Karpas-422 (cell line): Measurements from ENCODE around the gene DISC1. TPM values are rescaled to one million over a fixed set of nuclear protein-coding genes. Genes with fewer than 3 reads are reported as not detected.

ENCODE experiments used
- DNase-seq: peaks from one replicate; pipeline ENCODE4 v3.0.0-alpha.2; 2015
- H2AFZ ChIP-seq: fragments of 200-600 bp; sonication (generic); 2 replicates; pipeline ENCODE4 v1.6.1; 2014; ENCODE audit warnings: antibody characterized with exemption, low read length, mixed read lengths
- H3K27ac ChIP-seq: fragments of 200-600 bp; sonication (generic); 2 replicates; pipeline ENCODE4 v1.5.1; 2014; ENCODE audit warnings: mild to moderate bottlenecking, low read length, moderate library complexity
- H3K27me3 ChIP-seq: fragments of 200-600 bp; sonication (generic); 2 replicates; pipeline ENCODE4 v1.6.1; 2014; ENCODE audit warnings: low read length, mixed read lengths
- H3K36me3 ChIP-seq: fragments of 200-600 bp; sonication (generic); 2 replicates; pipeline ENCODE4 v1.6.1; 2014; ENCODE audit warnings: low read length, mixed read lengths; ENCODE audit not compliant: insufficient read depth
- H3K4me1 ChIP-seq: fragments of 200-600 bp; sonication (generic); 2 replicates; pipeline ENCODE4 v1.6.1; 2014; ENCODE audit warnings: mild to moderate bottlenecking, low read length, mixed read lengths
- H3K4me2 ChIP-seq: fragments of 200-600 bp; sonication (generic); 2 replicates; pipeline ENCODE4 v1.6.1; 2014; ENCODE audit warnings: low read length, low read depth, mild to moderate bottlenecking; ENCODE audit not compliant: poor library complexity, severe bottlenecking
- H3K4me3 ChIP-seq: fragments of 200-600 bp; sonication (generic); 2 replicates; pipeline ENCODE4 v1.5.1; 2014; ENCODE audit warnings: mild to moderate bottlenecking, antibody characterized with exemption, low read length, mixed read lengths
- H3K79me2 ChIP-seq: fragments of 200-600 bp; sonication (generic); 2 replicates; pipeline ENCODE4 v1.6.1; 2014; ENCODE audit warnings: mild to moderate bottlenecking, low read length, mixed read lengths
- H3K9ac ChIP-seq: fragments of 200-600 bp; sonication (generic); 2 replicates; pipeline ENCODE4 v1.6.0; 2014; ENCODE audit warnings: low read length
- H3K9me2 ChIP-seq: fragments of 200-600 bp; sonication (generic), shearing (Covaris generic); replicated peaks from 2 replicates; pipeline ENCODE4 v1.6.0; 2014; ENCODE audit warnings: mild to moderate bottlenecking, low read length, moderate library complexity; ENCODE audit not compliant: insufficient read depth
- H3K9me3 ChIP-seq: fragments of 300-700, 200-600 bp; sonication (generic); 2 replicates; pipeline ENCODE4 v1.6.1; 2014; ENCODE audit warnings: low read length, mixed read lengths
- H4K20me1 ChIP-seq: fragments of 200-600 bp; sonication (generic); 2 replicates; pipeline ENCODE4 v1.6.1; 2014; ENCODE audit warnings: mild to moderate bottlenecking, antibody characterized with exemption, low read length, low read depth; ENCODE audit not compliant: insufficient read depth
- total RNA-seq: library from RNA; depleted of rRNA; stranded (reverse); fragments of >200 nt; shearing (Covaris generic); gene quantifications from 2 replicates; pipeline ENCODE4 v1.2.3, GENCODE V29; 2014; ENCODE audit warnings: low replicate concordance

The DISC1 gene
- total RNA-seq, 1 experiment from 2014 or later: 6.4 TPM

- Histone ChIP-seq H3K4me1 (no peaks in the 10 kb centered on the region), H3K27me3 (no peaks in the 10 kb centered on the region), H3K9me2 (no peaks in the 10 kb centered on the region), H3K4me2 (no peak overlapping the region), H3K27ac (no peak overlapping the region), H3K9ac (no peak overlapping the region), H4K20me1 (no peaks in the 10 kb centered on the region), H3K4me3 (no peak overlapping the region), H2AFZ (no peak overlapping the region), H3K36me3 (no peaks in the 10 kb centered on the region), H3K9me3 (peaks cover 11% of the 10 kb centered on the region), H3K79me2 (no peaks in the 10 kb centered on the region)
- no peak for DNase-seq
Measured at GRCh38 chr1:231930257-231930947, 303.8 kb downstream of the DISC1 start.

DNA sequence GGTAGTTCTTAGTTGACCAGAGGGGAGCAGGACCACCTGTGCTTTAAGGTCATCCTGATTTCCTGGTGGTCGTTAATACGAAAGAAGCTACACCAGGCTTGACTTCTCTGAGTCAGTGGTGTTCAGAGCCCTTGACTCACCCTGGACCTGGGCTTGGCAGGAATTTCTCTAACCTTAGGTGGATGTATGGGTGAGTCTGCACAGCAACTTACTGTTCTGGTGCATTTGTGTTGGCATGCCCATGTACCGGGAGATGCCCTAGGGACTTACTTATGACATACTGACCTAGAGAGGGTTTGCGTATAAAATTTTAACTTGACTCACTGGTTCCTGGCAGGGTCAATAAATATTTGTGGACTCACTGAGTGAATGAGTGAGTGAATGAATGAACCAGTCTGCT lies 304.6 kb downstream of the DISC1 start:
- Histone ChIP-seq H4K20me1 (no peaks in the 10 kb centered on the region), H3K4me2 (no peak overlapping the region), H3K27me3 (no peaks in the 10 kb centered on the region), H3K9ac (no peak overlapping the region), H3K9me2 (no peaks in the 10 kb centered on the region), H3K4me3 (no peak overlapping the region), H3K79me2 (no peaks in the 10 kb centered on the region), H3K27ac (no peak overlapping the region), H3K4me1 (no peaks in the 10 kb centered on the region), H3K36me3 (no peaks in the 10 kb centered on the region), H2AFZ (no peak overlapping the region), H3K9me3 (peaks cover 11% of the 10 kb centered on the region)
- DNase-seq: no peak

DNA sequence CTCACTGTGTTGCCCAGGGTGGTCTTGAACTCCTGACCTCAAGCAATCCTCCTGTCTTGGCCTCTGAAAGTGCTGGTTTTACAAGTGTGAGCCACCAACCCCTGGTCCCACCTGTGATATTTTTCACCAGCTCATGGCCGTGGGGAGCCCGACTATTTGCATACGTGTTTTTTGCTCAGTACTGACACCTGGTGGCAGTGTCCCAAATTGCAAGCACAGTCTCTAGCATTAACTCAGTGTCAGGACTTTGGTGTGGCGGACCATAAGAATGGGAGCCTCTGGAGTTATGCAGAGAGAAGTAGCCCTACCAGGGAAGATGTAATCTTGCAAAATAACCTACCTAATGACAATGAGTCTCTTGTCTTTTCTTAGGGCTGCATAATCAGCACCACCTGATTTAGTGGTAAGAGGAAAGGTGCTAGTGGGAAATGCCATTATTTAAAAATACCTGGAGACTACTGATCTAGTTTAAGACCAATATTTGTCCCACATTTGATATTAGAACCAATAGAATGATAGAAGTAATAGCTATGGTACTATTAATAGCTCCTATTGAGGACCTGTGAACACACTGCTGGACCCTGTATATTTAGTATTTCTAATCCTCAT lies 305.4 kb downstream of the DISC1 start:
- Histone ChIP-seq H2AFZ (no peak overlapping the region), H3K9me3 (peaks cover 11% of the 10 kb centered on the region), H3K4me3 (no peak overlapping the region), H3K27ac (no peak overlapping the region), H4K20me1 (no peaks in the 10 kb centered on the region), H3K27me3 (no peaks in the 10 kb centered on the region), H3K9me2 (no peaks in the 10 kb centered on the region), H3K36me3 (no peaks in the 10 kb centered on the region), H3K4me1 (no peaks in the 10 kb centered on the region), H3K79me2 (no peaks in the 10 kb centered on the region), H3K9ac (no peak overlapping the region), H3K4me2 (no peak overlapping the region)
- peak; percentile 73 for DNase-seq

- Histone ChIP-seq H3K9ac (no peak overlapping the region), H3K4me3 (no peak overlapping the region), H3K4me2 (no peak overlapping the region), H3K27me3 (no peaks in the 10 kb centered on the region), H3K4me1 (no peaks in the 10 kb centered on the region), H3K79me2 (no peaks in the 10 kb centered on the region), H2AFZ (no peak overlapping the region), H3K27ac (no peak overlapping the region), H3K36me3 (no peaks in the 10 kb centered on the region), H3K9me3 (peaks cover 11% of the 10 kb centered on the region), H4K20me1 (no peaks in the 10 kb centered on the region), H3K9me2 (no peaks in the 10 kb centered on the region)
- DNase-seq: no peak
Measured at GRCh38 chr1:231933711-231934626, 307.4 kb downstream of the DISC1 start.

DNA sequence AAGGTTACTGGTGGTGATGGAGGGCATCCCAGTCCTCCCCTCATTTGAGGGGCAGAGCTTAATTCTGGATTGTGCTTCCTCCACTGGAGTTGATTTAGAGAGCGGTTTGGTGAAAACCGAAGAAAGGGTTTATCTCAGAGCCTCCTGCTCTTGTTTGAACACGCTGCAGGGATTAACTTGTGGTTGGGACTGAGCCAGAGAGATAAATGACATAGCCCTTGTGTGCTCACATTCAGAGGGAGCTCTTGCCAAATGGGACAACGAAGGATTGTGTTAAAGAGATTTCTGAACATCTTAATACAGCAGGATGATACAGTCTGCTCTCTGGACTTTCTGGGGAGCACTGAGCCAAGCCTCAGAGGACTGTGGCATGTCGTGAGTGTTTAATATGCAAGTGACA lies 308.2 kb downstream of the DISC1 start:
- Histone ChIP-seq H3K27me3 (no peaks in the 10 kb centered on the region), H4K20me1 (no peaks in the 10 kb centered on the region), H2AFZ (no peak overlapping the region), H3K9me3 (peaks cover 11% of the 10 kb centered on the region), H3K9ac (no peak overlapping the region), H3K4me1 (no peaks in the 10 kb centered on the region), H3K9me2 (no peaks in the 10 kb centered on the region), H3K4me3 (no peak overlapping the region), H3K27ac (no peak overlapping the region), H3K79me2 (no peaks in the 10 kb centered on the region), H3K4me2 (no peak overlapping the region), H3K36me3 (no peaks in the 10 kb centered on the region)
- DNase-seq: no peak

DNA sequence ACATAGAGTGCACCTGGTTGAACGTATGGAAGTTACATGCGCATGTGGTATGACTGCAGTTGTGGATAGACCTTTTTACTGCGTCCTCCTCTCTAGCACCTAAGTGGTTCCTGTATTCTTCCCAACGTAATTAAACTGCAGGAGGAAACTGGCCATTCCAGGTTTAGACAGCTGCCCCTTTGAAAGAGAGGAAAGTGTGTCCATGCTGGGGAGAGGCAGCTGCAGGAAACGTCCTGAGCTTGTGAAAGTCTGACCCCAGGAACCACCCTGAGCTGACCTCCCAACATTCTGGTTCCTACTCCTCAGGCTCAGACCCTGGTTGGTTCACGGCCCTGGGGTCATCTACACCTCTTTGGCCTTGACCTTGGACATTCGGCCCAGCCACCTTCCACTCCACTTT lies 309.3 kb downstream of the DISC1 start:
- Histone ChIP-seq H2AFZ (no peak overlapping the region), H3K27ac (no peak overlapping the region), H3K9me3 (peaks cover 11% of the 10 kb centered on the region), H4K20me1 (no peaks in the 10 kb centered on the region), H3K4me1 (no peaks in the 10 kb centered on the region), H3K27me3 (no peaks in the 10 kb centered on the region), H3K4me2 (no peak overlapping the region), H3K9ac (no peak overlapping the region), H3K4me3 (no peak overlapping the region), H3K79me2 (no peaks in the 10 kb centered on the region), H3K9me2 (no peaks in the 10 kb centered on the region), H3K36me3 (no peaks in the 10 kb centered on the region)
- no peak for DNase-seq

DNA sequence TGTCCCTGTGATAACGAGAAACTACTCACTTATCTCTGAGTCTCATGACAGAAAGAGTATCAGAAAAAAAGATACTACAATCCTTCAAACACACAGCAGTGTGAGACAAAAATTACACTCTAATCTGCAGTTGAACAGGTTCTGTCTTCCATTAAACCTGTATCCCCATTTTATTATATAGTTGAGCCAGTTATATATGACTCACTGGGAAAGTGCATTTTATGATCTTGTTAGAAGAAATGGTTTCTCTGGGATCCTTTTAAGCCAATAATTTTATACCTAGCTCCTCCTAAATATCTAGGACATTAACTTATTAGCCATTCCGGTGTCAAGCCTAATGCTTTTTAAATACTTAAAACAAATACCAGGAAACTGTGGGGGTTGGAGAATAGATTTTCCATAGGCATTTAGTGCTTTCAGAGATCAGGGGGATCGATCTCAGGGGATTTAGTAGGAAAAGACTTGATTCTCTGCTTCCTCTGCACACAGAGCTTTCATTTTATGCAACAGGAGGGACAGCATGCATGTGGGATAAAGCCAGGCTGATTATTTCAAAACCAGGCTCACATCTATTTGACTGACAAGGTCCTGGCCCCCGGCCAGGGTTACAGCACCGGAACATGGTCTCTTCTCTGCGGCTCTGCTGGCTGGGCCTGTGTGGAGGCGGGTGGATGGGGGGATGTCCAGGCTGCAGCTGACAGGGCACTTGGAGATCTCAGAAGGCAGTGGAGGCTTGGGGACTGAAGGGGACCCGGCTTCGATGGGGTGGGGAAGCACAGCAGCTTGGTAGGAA lies 310.6 kb downstream of the DISC1 start:
- no peak for DNase-seq

More for the DNA sequence above, 310.6 kb downstream of the DISC1 start:
- Histone ChIP-seq H3K9me2 (no peaks in the 10 kb centered on the region), H3K4me3 (no peak overlapping the region), H3K4me1 (no peaks in the 10 kb centered on the region), H3K79me2 (no peaks in the 10 kb centered on the region), H3K4me2 (no peak overlapping the region), H3K27ac (no peak overlapping the region), H4K20me1 (no peaks in the 10 kb centered on the region), H3K27me3 (no peaks in the 10 kb centered on the region), H3K9ac (no peak overlapping the region), H3K9me3 (peaks cover 7% of the 10 kb centered on the region), H3K36me3 (no peaks in the 10 kb centered on the region), H2AFZ (no peak overlapping the region)
